Measurements from ENCODE around the gene RNF17. TPM values are rescaled to one million over a fixed set of nuclear protein-coding genes. Genes with fewer than 3 reads are reported as not detected.
A peak's percentile ranks its signal among the peaks of the same experiment; 100 is the strongest.

Gene RNF17
- total RNA-seq, 1 donor from 2014 or later: not detected

- Mint-ChIP-seq H3K27ac (no peak overlapping the region), H3K9me3 (no peaks in the 10 kb centered on the region), H3K4me3 (no peak overlapping the region), H3K27me3 (ENCODE audit: low read depth) (peaks cover 34% of the 10 kb centered on the region), H3K36me3 (no peaks in the 10 kb centered on the region), H3K4me1 (peaks cover 11% of the 10 kb centered on the region)
- TF ChIP-seq CTCF (IDR thresholded peaks at IDR 0.05; ENCODE audit: unreplicated experiment): no peak
- no peak for DNase-seq (ENCODE audit: low spot score in 2 of 2, unreplicated experiment in 2 of 2)
These were observed 22.2 kb upstream of the RNF17 start for GRCh38 chr13:24741791-24742190.

DNA sequence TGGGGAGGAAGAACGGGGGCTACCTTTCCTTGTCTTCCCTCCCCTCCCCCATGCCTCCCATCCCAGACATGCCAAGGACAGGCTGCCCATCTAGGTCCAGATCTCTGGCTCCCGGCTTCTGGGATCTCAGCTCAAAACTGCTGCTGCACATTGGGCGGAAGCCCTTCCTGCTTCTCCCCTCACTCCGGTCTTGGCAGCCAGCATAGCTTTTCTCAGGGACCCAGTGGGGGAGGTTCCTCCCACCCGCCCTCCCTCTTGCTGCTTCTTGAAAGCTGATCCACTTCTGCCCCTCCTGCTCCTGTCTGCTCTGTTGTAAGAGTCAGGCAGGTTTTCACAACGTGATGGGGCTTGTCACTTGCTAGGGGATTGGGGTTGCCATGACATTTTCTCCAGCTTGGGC is 21.7 kb upstream of the RNF17 start:
- no peak for DNase-seq (ENCODE audit: low spot score in 2 of 2, unreplicated experiment in 2 of 2)
- Mint-ChIP-seq H3K9me3 (no peaks in the 10 kb centered on the region), H3K36me3 (no peaks in the 10 kb centered on the region), H3K27ac (peak overlapping the region; percentile 47), H3K27me3 (ENCODE audit: low read depth) (peaks cover 39% of the 10 kb centered on the region), H3K4me3 (no peak overlapping the region), H3K4me1 (peaks cover 16% of the 10 kb centered on the region)
- TF ChIP-seq CTCF (IDR thresholded peaks at IDR 0.05; ENCODE audit: unreplicated experiment): no peak

- no peak for TF ChIP-seq CTCF (IDR thresholded peaks at IDR 0.05; ENCODE audit: unreplicated experiment)
- Mint-ChIP-seq H3K9me3 (no peaks in the 10 kb centered on the region), H3K4me1 (peaks cover 18% of the 10 kb centered on the region), H3K4me3 (no peak overlapping the region), H3K27ac (no peak overlapping the region), H3K36me3 (no peaks in the 10 kb centered on the region), H3K27me3 (ENCODE audit: low read depth) (peaks cover 45% of the 10 kb centered on the region)
- no peak for DNase-seq (ENCODE audit: low spot score in 2 of 2, unreplicated experiment in 2 of 2)
These were observed 21.0 kb upstream of the RNF17 start for GRCh38 chr13:24742977-24743376.

DNA sequence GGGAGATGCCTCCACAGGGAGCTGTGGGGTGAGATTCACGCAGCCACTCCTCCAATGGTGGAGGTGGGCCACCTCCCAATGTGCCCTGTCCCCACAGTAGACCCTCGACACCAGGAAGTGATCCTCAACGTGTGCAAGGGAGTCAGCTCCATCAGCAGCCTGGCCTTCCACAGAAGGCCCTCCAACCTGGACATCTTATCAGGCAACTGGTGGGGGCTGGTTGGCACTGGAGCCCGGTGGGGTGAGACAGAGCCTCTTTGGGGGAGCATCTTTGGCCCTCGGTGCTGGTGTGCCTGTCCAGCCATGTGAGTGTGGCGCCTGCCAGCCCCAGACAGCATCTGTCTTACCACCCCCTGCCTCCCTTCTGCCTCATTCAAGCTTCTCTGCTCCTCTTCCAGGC is 19.7 kb upstream of the RNF17 start:
- Mint-ChIP-seq H3K9me3 (no peaks in the 10 kb centered on the region), H3K27ac (no peak overlapping the region)

DNA sequence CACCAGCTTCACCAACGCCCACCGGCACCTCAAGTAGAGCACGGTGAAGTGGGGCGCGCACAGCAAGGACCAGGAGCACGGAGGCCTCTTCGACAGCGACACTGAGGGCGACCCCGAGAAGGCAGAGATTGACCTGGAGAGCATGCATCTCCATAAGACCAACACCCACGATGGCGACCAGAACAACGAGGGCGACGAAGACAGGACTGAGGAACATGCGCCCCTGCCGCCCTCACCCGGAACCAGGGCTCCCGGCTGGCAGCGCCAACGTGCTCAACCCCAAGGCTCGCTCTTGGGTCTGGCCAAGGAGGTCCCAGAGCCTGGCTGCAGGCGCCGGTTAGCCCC is 18.5 kb upstream of the RNF17 start:
- peak overlapping the region; percentile 20 for H3K4me3 Mint-ChIP-seq
- peaks cover 71% of the 10 kb centered on the region for H3K27me3 Mint-ChIP-seq (ENCODE audit: low read depth)

More for the DNA sequence above, 19.7 kb upstream of the RNF17 start:
- Mint-ChIP-seq H3K36me3 (no peaks in the 10 kb centered on the region), H3K4me1 (peaks cover 20% of the 10 kb centered on the region), H3K4me3 (no peak overlapping the region), H3K27me3 (ENCODE audit: low read depth) (peaks cover 58% of the 10 kb centered on the region)
- no peak for DNase-seq (ENCODE audit: low spot score in 2 of 2, unreplicated experiment in 2 of 2)
- no peak for TF ChIP-seq CTCF (IDR thresholded peaks at IDR 0.05; ENCODE audit: unreplicated experiment)

More for the DNA sequence above, 18.5 kb upstream of the RNF17 start:
- no peak overlapping the region for H3K27ac Mint-ChIP-seq
- H3K9me3 Mint-ChIP-seq: no peaks in the 10 kb centered on the region
- H3K4me1 Mint-ChIP-seq: peaks cover 20% of the 10 kb centered on the region
- TF ChIP-seq CTCF (IDR thresholded peaks at IDR 0.05; ENCODE audit: unreplicated experiment): no peak
- no peaks in the 10 kb centered on the region for H3K36me3 Mint-ChIP-seq
- DNase-seq (ENCODE audit: low spot score in 2 of 2, unreplicated experiment in 2 of 2): no peak
